HK-2 (cell line): ENCODE data around the gene FBXW12.
A peak's percentile ranks its signal among the peaks of the same experiment; 100 is the strongest.

Source experiments
- DNase-seq: peaks from one replicate; pipeline ENCODE4 v3.0.0-alpha.2; 2018; ENCODE audit not compliant: unreplicated experiment

The FBXW12 gene

GRCh38 chr3:48435223-48435595 is 63.2 kb downstream of the FBXW12 start:
- DNase-seq = no peak

- peak; percentile 80 for DNase-seq
Measured at GRCh38 chr3:48435774-48436476, 63.9 kb downstream of the FBXW12 start.

GRCh38 chr3:48436477-48436787 is 64.4 kb downstream of the FBXW12 start:
- no peak for DNase-seq

- no peak for DNase-seq
Measured at GRCh38 chr3:48436855-48437254, 64.8 kb downstream of the FBXW12 start.

- DNase-seq = no peak
Measured at GRCh38 chr3:48437812-48438211, 65.8 kb downstream of the FBXW12 start.

- DNase-seq = peak; percentile 95
Measured at GRCh38 chr3:48439820-48440589, 68.0 kb downstream of the FBXW12 start, which contains the start of the genes CCDC51 and TMA7. CCDC51 (minus strand) TSS chr3:48440119; CDS start chr3:48435128, 4,991 bp downstream. TMA7 (plus strand) TSS chr3:48440257; CDS start chr3:48440297, 40 bp downstream.

- no peak for DNase-seq
Measured at GRCh38 chr3:48440590-48440958, 68.6 kb downstream of the FBXW12 start.

- DNase-seq = no peak
Measured at GRCh38 chr3:48441940-48442339, 69.9 kb downstream of the FBXW12 start.
